ENCODE data around the gene NAMPT. TPM values are rescaled to one million over a fixed set of nuclear protein-coding genes. Genes with fewer than 3 reads are reported as not detected.
A peak's percentile ranks its signal among the peaks of the same experiment; 100 is the strongest.

NAMPT gene
- total and polyA plus RNA-seq, 11 donors: 34.4 to 573 (median 131) TPM

DNA sequence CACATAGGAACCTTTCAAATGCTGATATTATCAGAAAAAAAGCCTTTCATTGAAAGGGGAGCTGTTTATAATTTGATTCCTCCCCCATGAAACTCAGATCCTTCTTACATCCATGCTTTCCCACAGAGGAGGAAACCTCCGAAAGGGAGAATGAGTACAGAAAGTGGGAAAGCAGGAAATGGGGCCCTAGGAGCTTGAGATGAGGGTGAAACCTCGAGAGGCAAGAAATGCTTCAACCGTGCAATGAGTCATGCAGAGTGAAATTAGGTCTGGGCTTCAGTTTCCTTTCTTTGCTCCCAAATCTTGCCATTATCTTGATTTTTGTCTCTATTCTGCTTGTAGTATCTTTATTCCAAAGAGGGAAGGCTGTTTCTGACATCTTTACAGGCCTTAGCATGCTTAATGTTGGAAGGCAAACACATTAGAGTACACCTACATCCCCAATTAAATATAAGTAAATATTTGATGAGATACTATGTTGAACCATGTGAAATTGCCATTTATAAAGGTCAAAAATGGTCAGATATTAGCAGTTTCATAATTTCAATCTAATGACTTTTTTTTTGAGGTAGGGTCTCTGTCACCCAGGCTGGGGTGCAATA is 79.1 kb downstream of the NAMPT start:
- Histone ChIP-seq H3K27me3 (no peaks in the 10 kb centered on the region), H3K27ac (peak overlapping the region in 2 of 12 donors; percentile 27 to 38), H3K4me3 (no peak overlapping the region), H3K9me3 (peaks cover 0 to 11% (median 0%) of the 10 kb centered on the region in 12 donors), H3K36me3 (no peaks in the 10 kb centered on the region), H3K4me1 (peaks cover 0 to 8% (median 0%) of the 10 kb centered on the region in 12 donors)
- TF ChIP-seq, protein P1, sequence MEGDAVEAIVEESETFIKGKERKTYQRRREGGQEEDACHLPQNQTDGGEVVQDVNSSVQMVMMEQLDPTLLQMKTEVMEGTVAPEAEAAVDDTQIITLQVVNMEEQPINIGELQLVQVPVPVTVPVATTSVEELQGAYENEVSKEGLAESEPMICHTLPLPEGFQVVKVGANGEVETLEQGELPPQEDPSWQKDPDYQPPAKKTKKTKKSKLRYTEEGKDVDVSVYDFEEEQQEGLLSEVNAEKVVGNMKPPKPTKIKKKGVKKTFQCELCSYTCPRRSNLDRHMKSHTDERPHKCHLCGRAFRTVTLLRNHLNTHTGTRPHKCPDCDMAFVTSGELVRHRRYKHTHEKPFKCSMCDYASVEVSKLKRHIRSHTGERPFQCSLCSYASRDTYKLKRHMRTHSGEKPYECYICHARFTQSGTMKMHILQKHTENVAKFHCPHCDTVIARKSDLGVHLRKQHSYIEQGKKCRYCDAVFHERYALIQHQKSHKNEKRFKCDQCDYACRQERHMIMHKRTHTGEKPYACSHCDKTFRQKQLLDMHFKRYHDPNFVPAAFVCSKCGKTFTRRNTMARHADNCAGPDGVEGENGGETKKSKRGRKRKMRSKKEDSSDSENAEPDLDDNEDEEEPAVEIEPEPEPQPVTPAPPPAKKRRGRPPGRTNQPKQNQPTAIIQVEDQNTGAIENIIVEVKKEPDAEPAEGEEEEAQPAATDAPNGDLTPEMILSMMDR (IDR thresholded peaks at IDR 0.05): no peak
- TF ChIP-seq POLR2A (IDR thresholded peaks at IDR 0.05): no peak
- DNase-seq (no peak), ATAC-seq (peak in 1 of 4 donors; percentile 38)
- intact Hi-C loops (cut with DNase I): no loop called here
- WGBS, 4 donors: 48 to 76% (median 69%) methylated on average over 3 of the region's 3 CpGs

- DNase-seq (no peak), ATAC-seq (no peak)
- intact Hi-C loops (cut with DNase I): no loop called here
- no peaks in the 10 kb centered on the region for H3K36me3 ChIP-seq
- no peaks in the 10 kb centered on the region for H3K27me3 ChIP-seq
- TF ChIP-seq, protein P1 (IDR thresholded peaks at IDR 0.05): no peak
- no peak for TF ChIP-seq POLR2A (IDR thresholded peaks at IDR 0.05)
- peaks cover 0 to 5% (median 0%) of the 10 kb centered on the region in 12 donors for H3K9me3 ChIP-seq
- H3K4me3 ChIP-seq: no peak overlapping the region
- no peak overlapping the region for H3K27ac ChIP-seq
- WGBS, 4 donors: 70 to 80% (median 75%) methylated on average over 1 of the region's 1 CpG
- H3K4me1 ChIP-seq: peaks cover 0 to 14% (median 5%) of the 10 kb centered on the region in 12 donors
Measured at GRCh38 chr7:106203473-106203872, 81.3 kb downstream of the NAMPT start.

DNA sequence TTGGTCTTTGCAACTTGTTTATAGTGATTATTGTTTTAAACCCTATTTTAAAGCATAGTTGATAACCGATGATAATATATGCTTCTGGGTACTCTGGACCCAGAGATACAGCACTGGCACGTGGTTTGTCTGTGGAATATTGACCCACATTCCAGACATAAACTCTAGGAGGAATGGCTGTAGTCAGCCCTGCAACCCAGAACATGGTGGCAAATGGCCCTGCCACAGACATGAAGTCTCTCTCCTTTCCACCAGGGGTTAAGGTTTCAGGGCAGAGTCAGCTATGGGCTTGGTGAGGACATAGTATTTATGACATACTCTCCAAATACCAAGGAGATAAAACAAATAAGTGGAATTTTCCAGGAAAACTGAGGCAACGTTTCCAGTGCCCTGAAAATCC is 83.6 kb downstream of the NAMPT start:
- 78 to 88% (median 82%) methylated on average over 3 of the region's 3 CpGs for WGBS, 4 donors
- H3K4me1 ChIP-seq: peaks cover 0 to 14% (median 5%) of the 10 kb centered on the region in 12 donors
- ATAC-seq: no peak
- DNase-seq: no peak
- TF ChIP-seq, protein P1 (IDR thresholded peaks at IDR 0.05): no peak
- H3K27me3 ChIP-seq: no peaks in the 10 kb centered on the region
- peaks cover 0 to 5% (median 0%) of the 10 kb centered on the region in 12 donors for H3K9me3 ChIP-seq
- H3K36me3 ChIP-seq: no peaks in the 10 kb centered on the region
- no peak overlapping the region for H3K4me3 ChIP-seq
- intact Hi-C loops (cut with DNase I): no loop called here
- no peak overlapping the region for H3K27ac ChIP-seq

- Histone ChIP-seq H3K4me3 (no peak overlapping the region), H3K27ac (peak overlapping the region in 3 of 12 donors; percentile 30 to 39 (median 35)), H3K27me3 (no peaks in the 10 kb centered on the region), H3K9me3 (peaks cover 0 to 5% (median 0%) of the 10 kb centered on the region in 12 donors), H3K36me3 (no peaks in the 10 kb centered on the region), H3K4me1 (peaks cover 0 to 14% (median 5%) of the 10 kb centered on the region in 12 donors)
- no peak for DNase-seq
- WGBS, 4 donors: 67 to 76% (median 72%) methylated on average over 6 of the region's 6 CpGs
- ATAC-seq: peak in 1 of 4 donors; percentile 32
- TF ChIP-seq, protein P1 (IDR thresholded peaks at IDR 0.05): no peak
- no peak for TF ChIP-seq POLR2A (IDR thresholded peaks at IDR 0.05)
- intact Hi-C loops (cut with DNase I): no loop called here
Measured at GRCh38 chr7:106199813-106200364, 84.9 kb downstream of the NAMPT start.

All from heart left ventricle (tissue), 16 donors.